OCI-LY1 (cell line): ENCODE measurements around the gene LIPA.

ENCODE experiments used
- CTCF ChIP-seq: fragments of 200-600 bp; sonication (generic), shearing (Covaris generic); IDR thresholded peaks from 2 replicates; pipeline ENCODE4 v1.5.1; 2017; ENCODE audit warnings: mild to moderate bottlenecking, antibody characterized with exemption, low read length, moderate library complexity, mixed read lengths
- EZH2 ChIP-seq: fragments of 200-600 bp; sonication (generic), shearing (Covaris generic); IDR thresholded peaks from 2 replicates; pipeline ENCODE4 v1.8.0; 2017; ENCODE audit warnings: borderline replicate concordance, mixed run types, mild to moderate bottlenecking, antibody characterized with exemption, low read length, moderate library complexity, mixed read lengths

DNA sequence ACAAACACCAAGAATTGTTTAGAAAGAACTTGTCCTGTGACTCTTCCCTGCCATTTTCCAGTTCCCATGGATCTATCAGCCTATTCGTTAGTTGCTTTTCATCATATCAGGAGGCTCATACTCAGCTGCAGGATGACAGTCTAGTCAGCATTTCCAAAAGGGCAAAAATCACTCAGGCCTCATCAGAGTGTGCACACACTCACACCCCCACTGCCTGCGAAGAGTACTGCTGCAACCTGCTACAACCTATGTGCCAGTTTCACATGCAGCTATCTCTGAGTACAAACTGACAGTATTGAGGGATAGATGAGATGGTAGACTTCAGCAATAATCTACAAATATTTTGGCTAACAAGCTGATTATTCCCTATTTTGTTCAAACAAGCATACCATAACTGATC lies 68.7 kb downstream of the LIPA start:
- TF ChIP-seq CTCF (no peak), EZH2 (no peak)
